B cell (primary cell): ENCODE measurements around the gene FAM227B. TPM values are rescaled to one million over a fixed set of nuclear protein-coding genes. Genes with fewer than 3 reads are reported as not detected.

Experiments
- ATAC-seq: fragments of 200-7000 bp; cut with Tn5 transposase; one replicate; pipeline ENCODE4 v1.10.0; 2021; ENCODE audit warnings: low read depth, mild to moderate bottlenecking, moderate number of reproducible peaks, moderate library complexity
- CTCF ChIA-PET: fragments of 350-600 bp; sonication (Branson Sonifier 250); formaldehyde crosslinking; loops from one replicate; lab custom pipeline; 2021; ENCODE audit warnings: antibody characterized with exemption, inconsistent platforms; lab: Charles Lee
- POLR2A ChIA-PET: fragments of 350-600 bp; sonication (Branson Sonifier 250); formaldehyde crosslinking; loops from one replicate; lab custom pipeline; 2021; ENCODE audit warnings: antibody characterized with exemption; lab: Charles Lee
- DNase-seq: peaks from one replicate; pipeline ENCODE4 v3.0.0; 2013
- H2AFZ ChIP-seq: 2 replicates; pipeline ENCODE4 v1.6.1; 2012; ENCODE audit warnings: mild to moderate bottlenecking, low read depth, low read length; ENCODE audit not compliant: insufficient read depth, poor library complexity, severe bottlenecking
- H3K27ac ChIP-seq, 2 donors: 1 replicate in 1 of 2; 2 replicates in 1 of 2; pipeline ENCODE4 v1.5.1; 2012 to 2013; ENCODE audit warnings: low read length in 2 of 2, mild to moderate bottlenecking in 2 of 2, moderate library complexity in 1 of 2
- H3K27me3 ChIP-seq, 4 experiments: fragments of 200-600 bp in 1 of 4; sonication (generic) in 1 of 4; replicated peaks in 1 of 4; 1 replicate in 2 of 4; 2 replicates in 2 of 4; pipeline versions ENCODE4 v1.6.1 to v1.7.0; 2013 to 2016; ENCODE audit warnings: low read length in 3 of 4, mild to moderate bottlenecking in 2 of 4, mixed read lengths in 1 of 4, moderate library complexity in 1 of 4; ENCODE audit not compliant: insufficient read depth in 4 of 4, control insufficient read depth in 3 of 4; ENCODE audit errors: control extremely low read depth in 1 of 4
- H3K36me3 ChIP-seq, 2 experiments: replicated peaks in 1 of 2; 1 replicate in 1 of 2; 2 replicates in 1 of 2; pipeline versions ENCODE4 v1.6.1 to v1.7.1; 2013; ENCODE audit warnings: low read length in 1 of 2; ENCODE audit not compliant: insufficient read depth in 2 of 2, control insufficient read depth in 1 of 2; ENCODE audit errors: control extremely low read depth in 1 of 2, extremely low read depth in 1 of 2
- H3K4me1 ChIP-seq, 2 donors: fragments of 200-600 bp in 1 of 2; sonication (generic) in 1 of 2; 1 replicate in 1 of 2; 2 replicates in 1 of 2; pipeline versions ENCODE4 v1.5.1 to v1.6.1; 2013 to 2017; ENCODE audit warnings: low read length in 2 of 2; ENCODE audit not compliant: control insufficient read depth in 2 of 2, insufficient read depth in 2 of 2
- H3K4me2 ChIP-seq: replicated peaks from 2 replicates; pipeline ENCODE3; 2012; ENCODE audit warnings: mild to moderate bottlenecking, low read depth, low read length; ENCODE audit not compliant: poor library complexity, severe bottlenecking
- H3K4me3 ChIP-seq, 5 experiments: fragments of 200-600 bp in 1 of 5; sonication (generic) in 1 of 5; 1 replicate in 3 of 5; 2 replicates in 2 of 5; pipeline versions ENCODE4 v1.5.1 to v1.7.0; 2011 to 2016; ENCODE audit warnings: low read length in 4 of 5, mild to moderate bottlenecking in 4 of 5, low read depth in 2 of 5, control low read depth in 1 of 5, moderate library complexity in 1 of 5; ENCODE audit not compliant: insufficient read depth in 1 of 5; ENCODE audit errors: control extremely low read depth in 1 of 5, extremely low read depth in 1 of 5
- H3K79me2 ChIP-seq: fragments of 200-600 bp; sonication (generic); one replicate; pipeline ENCODE4 v1.6.0; 2016; ENCODE audit warnings: low read length; ENCODE audit not compliant: control insufficient read depth, insufficient read depth
- H3K9ac ChIP-seq: fragments of 200-600 bp; sonication (generic); 2 replicates; pipeline ENCODE4 v1.6.1; 2017; ENCODE audit warnings: mild to moderate bottlenecking, low read length, moderate library complexity
- H3K9me3 ChIP-seq, 3 donors: one replicate each; pipeline versions ENCODE4 v1.6.1 to v1.7.1; 2013; ENCODE audit warnings: low read length in 2 of 3; ENCODE audit not compliant: control insufficient read depth in 2 of 3, insufficient read depth in 1 of 3; ENCODE audit errors: control extremely low read depth in 1 of 3
- H4K20me1 ChIP-seq: 2 replicates; pipeline ENCODE4 v1.6.0; 2012; ENCODE audit warnings: mild to moderate bottlenecking, low read length; ENCODE audit not compliant: insufficient read depth, control insufficient read depth, poor library complexity, severe bottlenecking
- H3K27ac Mint-ChIP-seq: one replicate; pipeline ENCODE4 v1.8.0; 2021; ENCODE audit warnings: mixed read lengths
- H3K27me3 Mint-ChIP-seq: one replicate; pipeline ENCODE4 v1.8.0; 2021; ENCODE audit warnings: mixed read lengths
- H3K4me1 Mint-ChIP-seq: one replicate; pipeline ENCODE4 v1.8.0; 2021; ENCODE audit warnings: mixed read lengths
- H3K4me3 Mint-ChIP-seq: one replicate; pipeline ENCODE4 v1.8.0; 2021; ENCODE audit warnings: mixed read lengths
- H3K9me3 Mint-ChIP-seq: one replicate; pipeline ENCODE4 v1.8.0; 2022; ENCODE audit warnings: mixed read lengths; ENCODE audit not compliant: insufficient read depth
- EZH2 ChIP-seq: IDR thresholded peaks from 2 replicates; pipeline ENCODE4 v1.6.1; 2012; ENCODE audit warnings: borderline replicate concordance, low read depth, mild to moderate bottlenecking, moderate library complexity, low read length; ENCODE audit not compliant: insufficient read depth, poor library complexity, severe bottlenecking
- WGBS: methylation state at CpG from one replicate; pipeline ENCODE4 v1.1.5; 2013; ENCODE audit warnings: missing lambda C conversion rate; ENCODE audit not compliant: insufficient coverage; 5-methylcytosine and 5-hydroxymethylcytosine counted together
- intact Hi-C: fragments of 100-400 bp; cut with micrococcal nuclease; formaldehyde crosslinking; loops from one replicate; pipeline ENCODE4 v1.10.0; 2022
- polyA plus RNA-seq: library from polyadenylated mRNA; depleted of rRNA; stranded (reverse); fragments of >200 nt; gene quantifications from 2 replicates; pipeline ENCODE4 v1.2.3, GENCODE V29; 2012
- total RNA-seq, 2 donors: library from RNA; stranded (reverse); fragments of 120-200 nt in 1 of 2; gene quantifications; 1 replicate in 1 of 2; 2 replicates in 1 of 2; pipeline versions ENCODE4 v1.2.3 to v1.2.4, GENCODE V29; 2013 to 2022
- TF ChIP-seq, protein P1 (sequence below): fragments of 200-600 bp; IDR thresholded peaks from one replicate; pipeline ENCODE4 v1.8.0; 2022; ENCODE audit warnings: antibody characterized with exemption, mild to moderate bottlenecking

FAM227B gene
- total and polyA plus RNA-seq, 2 donors (not counting 1 experiment from before 2014, with no cell fraction given) = 5.6 to 8.9 TPM

DNA sequence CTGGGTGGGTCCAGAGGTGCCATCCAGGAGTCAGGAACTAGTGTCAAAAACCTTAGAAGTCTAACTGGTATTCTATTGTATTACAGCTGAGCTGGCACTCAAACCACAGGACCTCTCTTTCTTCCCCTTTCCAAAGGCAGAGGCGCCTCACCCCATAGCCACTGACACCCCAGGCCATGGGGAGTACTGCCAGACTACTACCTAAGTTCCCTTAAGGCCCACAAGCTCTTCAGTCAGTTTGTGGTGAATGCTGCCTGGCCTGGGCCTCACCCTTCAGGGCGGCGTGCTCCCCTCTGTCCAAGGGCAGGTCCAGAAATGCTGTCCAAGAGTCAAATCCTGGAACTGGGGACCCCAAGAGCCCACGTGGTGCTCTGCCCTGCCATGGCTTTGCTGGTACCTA, 240.6 kb downstream of the FAM227B start:
- no peak overlapping the region for H3K27ac Mint-ChIP-seq
- ChIA-PET POLR2A (no interaction called here), CTCF (no interaction called here)
- Histone ChIP-seq H3K79me2 (no peaks in the 10 kb centered on the region), H3K9me3 (no peaks in the 10 kb centered on the region), H3K4me3 (no peak overlapping the region), H3K4me1 (no peaks in the 10 kb centered on the region), H3K27me3 (no peaks in the 10 kb centered on the region), H2AFZ (no peak overlapping the region), H3K27ac (no peak overlapping the region), H4K20me1 (no peaks in the 10 kb centered on the region), H3K4me2 (no peak overlapping the region), H3K36me3 (no peaks in the 10 kb centered on the region), H3K9ac (no peak overlapping the region)
- ATAC-seq (no peak), DNase-seq (no peak)
- WGBS = 82% methylated on average over 4 of the region's 4 CpGs
- TF ChIP-seq, protein P1, sequence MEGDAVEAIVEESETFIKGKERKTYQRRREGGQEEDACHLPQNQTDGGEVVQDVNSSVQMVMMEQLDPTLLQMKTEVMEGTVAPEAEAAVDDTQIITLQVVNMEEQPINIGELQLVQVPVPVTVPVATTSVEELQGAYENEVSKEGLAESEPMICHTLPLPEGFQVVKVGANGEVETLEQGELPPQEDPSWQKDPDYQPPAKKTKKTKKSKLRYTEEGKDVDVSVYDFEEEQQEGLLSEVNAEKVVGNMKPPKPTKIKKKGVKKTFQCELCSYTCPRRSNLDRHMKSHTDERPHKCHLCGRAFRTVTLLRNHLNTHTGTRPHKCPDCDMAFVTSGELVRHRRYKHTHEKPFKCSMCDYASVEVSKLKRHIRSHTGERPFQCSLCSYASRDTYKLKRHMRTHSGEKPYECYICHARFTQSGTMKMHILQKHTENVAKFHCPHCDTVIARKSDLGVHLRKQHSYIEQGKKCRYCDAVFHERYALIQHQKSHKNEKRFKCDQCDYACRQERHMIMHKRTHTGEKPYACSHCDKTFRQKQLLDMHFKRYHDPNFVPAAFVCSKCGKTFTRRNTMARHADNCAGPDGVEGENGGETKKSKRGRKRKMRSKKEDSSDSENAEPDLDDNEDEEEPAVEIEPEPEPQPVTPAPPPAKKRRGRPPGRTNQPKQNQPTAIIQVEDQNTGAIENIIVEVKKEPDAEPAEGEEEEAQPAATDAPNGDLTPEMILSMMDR = no peak
- TF ChIP-seq EZH2 = no peak
- no peaks in the 10 kb centered on the region for H3K4me1 Mint-ChIP-seq
- H3K27me3 Mint-ChIP-seq = peaks cover 7% of the 10 kb centered on the region
- no peaks in the 10 kb centered on the region for H3K9me3 Mint-ChIP-seq
- intact Hi-C loops = loop anchor here (10.0 kb wide), 1 partner anchor 55 kb away; no protein-coding TSS in a partner anchor
- no peak overlapping the region for H3K4me3 Mint-ChIP-seq

DNA sequence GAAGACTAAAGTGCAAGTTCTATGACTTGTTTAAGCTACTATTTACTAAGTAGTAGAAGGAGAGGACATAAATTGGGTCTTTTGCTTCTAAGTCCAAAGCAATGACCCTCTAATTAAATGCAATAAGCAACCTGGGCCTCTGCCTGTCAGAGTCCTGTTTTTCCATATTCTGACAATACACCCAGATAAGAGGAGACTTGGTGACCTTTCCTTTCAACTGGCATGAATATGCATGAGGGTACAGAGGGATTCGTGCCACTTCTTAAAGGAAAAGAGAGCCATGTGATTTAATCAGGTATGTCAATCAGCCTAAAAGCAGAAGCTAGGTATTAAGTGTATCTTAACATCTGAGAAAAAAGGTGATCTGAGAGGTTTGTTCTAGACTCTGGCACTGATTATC, 248.3 kb downstream of the FAM227B start:
- POLR2A ChIA-PET = no interaction called here

More for the DNA sequence above, 248.3 kb downstream of the FAM227B start:
- H3K9ac ChIP-seq = no peak overlapping the region
- no peak overlapping the region for H3K4me2 ChIP-seq
- H3K27ac Mint-ChIP-seq = no peak overlapping the region
- H2AFZ ChIP-seq = no peak overlapping the region
- no peaks in the 10 kb centered on the region for H3K36me3 ChIP-seq
- H3K9me3 ChIP-seq = no peaks in the 10 kb centered on the region
- H3K79me2 ChIP-seq = no peaks in the 10 kb centered on the region
- H3K4me3 Mint-ChIP-seq = no peak overlapping the region
- no peak for ATAC-seq
- no peaks in the 10 kb centered on the region for H4K20me1 ChIP-seq
- no peak overlapping the region for H3K27ac ChIP-seq
- no peaks in the 10 kb centered on the region for H3K4me1 Mint-ChIP-seq
- no peaks in the 10 kb centered on the region for H3K27me3 Mint-ChIP-seq
- H3K9me3 Mint-ChIP-seq = no peaks in the 10 kb centered on the region
- H3K4me1 ChIP-seq = no peaks in the 10 kb centered on the region
- TF ChIP-seq, protein P1 = no peak
- no peak for TF ChIP-seq EZH2
- CTCF ChIA-PET = no interaction called here
- H3K4me3 ChIP-seq = no peak overlapping the region
- no peak for DNase-seq
- H3K27me3 ChIP-seq = no peaks in the 10 kb centered on the region
- intact Hi-C loops = no loop called here
- WGBS = 80% methylated on average over 1 of the region's 1 CpG
